ENCODE data around the gene RHOV.

Gene RHOV

DNA sequence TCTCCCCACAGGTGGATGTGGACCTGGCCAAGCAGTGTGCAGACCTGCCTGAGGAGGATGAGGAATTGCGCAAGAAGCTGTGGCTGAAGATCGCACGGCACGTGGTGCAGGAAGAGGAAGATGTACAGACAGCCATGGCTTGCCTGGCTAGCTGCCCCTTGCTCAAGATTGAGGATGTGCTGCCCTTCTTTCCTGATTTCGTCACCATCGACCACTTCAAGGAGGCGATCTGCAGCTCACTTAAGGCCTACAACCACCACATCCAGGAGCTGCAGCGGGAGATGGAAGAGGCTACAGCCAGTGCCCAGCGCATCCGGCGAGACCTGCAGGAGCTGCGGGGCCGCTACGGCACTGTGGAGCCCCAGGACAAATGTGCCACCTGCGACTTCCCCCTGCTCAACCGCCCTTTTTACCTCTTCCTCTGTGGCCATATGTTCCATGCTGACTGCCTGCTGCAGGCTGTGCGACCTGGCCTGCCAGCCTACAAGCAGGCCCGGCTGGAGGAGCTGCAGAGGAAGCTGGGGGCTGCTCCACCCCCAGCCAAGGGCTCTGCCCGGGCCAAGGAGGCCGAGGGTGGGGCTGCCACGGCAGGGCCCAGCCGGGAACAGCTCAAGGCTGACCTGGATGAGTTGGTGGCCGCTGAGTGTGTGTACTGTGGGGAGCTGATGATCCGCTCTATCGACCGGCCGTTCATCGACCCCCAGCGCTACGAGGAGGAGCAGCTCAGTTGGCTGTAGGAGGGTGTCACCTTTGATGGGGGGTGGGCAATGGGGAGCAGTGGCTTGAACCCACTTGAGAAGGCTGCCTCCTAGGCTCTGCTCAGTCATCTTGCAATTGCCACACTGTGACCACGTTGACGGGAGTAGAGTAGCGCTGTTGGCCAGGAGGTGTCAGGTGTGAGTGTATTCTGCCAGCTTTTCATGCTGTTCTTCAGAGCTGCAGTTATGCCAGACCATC lies 28.8 kb upstream of the RHOV start:
- DNase-seq = no peak

DNA sequence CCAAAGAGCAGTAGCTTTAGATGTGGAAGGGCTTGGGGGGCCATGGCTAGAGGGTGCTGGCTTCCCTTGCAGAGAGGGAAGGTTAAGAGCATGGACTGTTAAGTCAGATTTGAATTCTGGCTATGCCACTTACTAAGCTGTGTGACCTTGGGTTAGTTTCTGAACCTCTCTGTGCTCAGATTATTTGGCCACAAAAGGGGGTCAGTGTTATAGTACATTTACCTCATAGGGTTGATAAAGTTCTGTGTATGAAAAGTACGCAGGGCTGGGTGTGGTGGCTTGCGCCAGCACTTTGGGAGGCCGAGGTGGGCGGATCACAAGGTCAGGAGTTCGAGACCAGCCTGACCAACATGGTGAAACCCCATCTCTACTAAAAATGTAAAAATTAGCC lies 27.0 kb upstream of the RHOV start:
- no peak for DNase-seq

- no peak for DNase-seq
These were observed 26.4 kb upstream of the RHOV start for GRCh38 chr15:40900256-40901052.

- DNase-seq = no peak
These were observed 25.6 kb upstream of the RHOV start for GRCh38 chr15:40899536-40900207.

GRCh38 chr15:40894681-40895448 lies 20.8 kb upstream of the RHOV start:
- peak; percentile 63 for DNase-seq

- DNase-seq = peak; percentile 97
These were observed 20.0 kb upstream of the RHOV start, which contains the start of gene VPS18 for GRCh38 chr15:40893733-40894680. VPS18 (plus strand) TSS chr15:40894450; CDS start chr15:40894769, 319 bp downstream.

- no peak for DNase-seq
These were observed 19.1 kb upstream of the RHOV start for GRCh38 chr15:40893019-40893670.

- DNase-seq = no peak
These were observed 18.5 kb upstream of the RHOV start for GRCh38 chr15:40892447-40893012.

GRCh38 chr15:40891810-40892446 lies 17.9 kb upstream of the RHOV start:
- peak; percentile 18 for DNase-seq

DNA sequence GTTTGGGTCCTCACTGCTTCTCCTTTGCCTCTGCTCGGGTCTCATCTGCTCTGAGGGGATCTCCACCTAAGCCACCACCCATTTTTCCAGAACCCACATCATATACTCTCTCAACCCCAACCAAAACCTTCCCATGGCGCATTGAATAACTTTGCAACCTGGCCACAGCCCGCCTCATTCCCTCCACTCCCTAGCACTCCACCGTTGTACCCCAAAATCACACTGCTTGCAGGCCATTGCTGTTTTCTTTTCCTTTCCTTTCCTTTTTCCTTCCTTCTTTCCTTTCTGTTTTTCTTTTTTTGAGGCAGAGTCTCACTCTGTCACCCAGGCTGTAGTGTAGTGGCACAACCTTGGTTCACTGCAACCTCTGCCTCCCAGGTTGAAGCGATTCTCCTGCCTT lies 17.1 kb upstream of the RHOV start:
- DNase-seq = no peak

- no peak for DNase-seq
These were observed 15.1 kb upstream of the RHOV start for GRCh38 chr15:40889112-40889511.

- DNase-seq = no peak
These were observed 12.6 kb upstream of the RHOV start for GRCh38 chr15:40886586-40886985.

DNA sequence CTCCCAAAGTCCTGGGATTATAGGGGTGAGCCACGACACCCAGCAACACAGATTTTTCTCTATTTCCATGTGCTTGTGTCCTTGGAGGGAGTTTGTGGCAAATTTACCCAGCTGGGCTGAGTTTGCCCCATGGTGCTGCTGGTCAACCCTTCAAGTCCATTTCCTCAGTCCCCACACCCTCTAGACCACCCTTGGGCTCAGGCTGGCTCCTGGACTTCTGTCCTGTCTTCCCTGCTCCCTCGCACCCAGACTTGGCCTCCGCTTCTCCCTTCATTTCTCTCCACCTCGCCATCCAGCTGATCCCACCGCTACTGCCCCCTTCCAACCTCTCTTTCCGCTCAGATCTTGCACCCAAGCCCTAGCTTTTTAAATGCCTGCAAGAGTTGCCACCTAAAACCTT lies 7.3 kb upstream of the RHOV start:
- no peak for DNase-seq

- no peak for DNase-seq
These were observed 5.6 kb upstream of the RHOV start for GRCh38 chr15:40879609-40880008.

DNA sequence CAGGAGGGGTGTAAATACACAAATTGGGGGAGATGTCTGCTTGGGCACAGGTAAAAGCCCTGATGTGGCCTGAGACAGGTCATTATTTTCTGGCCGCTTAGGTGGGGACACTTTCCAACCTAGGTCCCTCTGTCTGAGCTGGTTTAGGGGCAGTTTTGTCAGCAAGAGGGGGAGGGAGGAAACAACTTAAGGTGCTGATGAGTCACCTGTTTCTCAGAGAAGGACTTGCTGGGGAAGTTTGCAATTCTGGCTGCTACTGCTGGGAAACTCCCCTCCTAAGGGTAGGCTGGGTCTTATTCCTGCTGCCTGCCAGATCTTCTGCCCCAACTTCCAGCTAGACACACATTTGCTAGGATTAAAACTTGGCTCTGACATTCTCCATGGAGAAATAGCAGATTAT lies 4.8 kb upstream of the RHOV start:
- DNase-seq = no peak

GRCh38 chr15:40877694-40878093 lies 3.7 kb upstream of the RHOV start:
- DNase-seq = no peak

GRCh38 chr15:40875991-40876730 lies 2.1 kb upstream of the RHOV start:
- no peak for DNase-seq

- DNase-seq = no peak
These were observed 992 bp downstream of the RHOV start for GRCh38 chr15:40872791-40873693.

Data from amniotic stem cell (primary cell).